B cell (primary cell): Measurements from ENCODE around the gene GLB1L2.

Experiments used
- EZH2 ChIP-seq: IDR thresholded peaks from 2 replicates; pipeline ENCODE4 v1.6.1; 2012; ENCODE audit warnings: borderline replicate concordance, low read depth, mild to moderate bottlenecking, moderate library complexity, low read length; ENCODE audit not compliant: insufficient read depth, poor library complexity, severe bottlenecking
- TF ChIP-seq, protein P1 (sequence below): fragments of 200-600 bp; IDR thresholded peaks from one replicate; pipeline ENCODE4 v1.8.0; 2022; ENCODE audit warnings: antibody characterized with exemption, mild to moderate bottlenecking

DNA sequence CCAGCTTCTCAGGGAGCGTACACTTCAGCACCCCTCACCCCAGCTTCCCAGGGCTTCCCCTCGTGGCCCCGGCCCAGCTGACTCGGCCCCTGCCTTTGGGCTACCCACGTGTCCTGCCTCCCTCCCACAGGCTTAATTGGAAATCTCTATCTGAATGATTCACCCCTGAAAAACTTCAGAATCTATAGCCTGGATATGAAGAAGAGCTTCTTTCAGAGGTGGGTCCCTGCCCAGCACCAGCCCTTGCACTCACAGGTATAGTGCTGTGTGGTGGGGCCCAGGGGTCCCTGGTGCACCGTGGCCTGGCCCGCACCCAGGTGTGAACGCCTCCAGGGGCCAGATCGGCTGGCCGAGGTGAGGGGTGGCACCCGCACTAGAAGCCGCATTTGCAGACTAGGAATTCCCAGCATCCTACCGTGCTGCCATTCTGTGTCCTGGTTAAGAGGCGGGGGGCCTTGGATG, 41.8 kb downstream of the GLB1L2 start:
- TF ChIP-seq, protein P1, sequence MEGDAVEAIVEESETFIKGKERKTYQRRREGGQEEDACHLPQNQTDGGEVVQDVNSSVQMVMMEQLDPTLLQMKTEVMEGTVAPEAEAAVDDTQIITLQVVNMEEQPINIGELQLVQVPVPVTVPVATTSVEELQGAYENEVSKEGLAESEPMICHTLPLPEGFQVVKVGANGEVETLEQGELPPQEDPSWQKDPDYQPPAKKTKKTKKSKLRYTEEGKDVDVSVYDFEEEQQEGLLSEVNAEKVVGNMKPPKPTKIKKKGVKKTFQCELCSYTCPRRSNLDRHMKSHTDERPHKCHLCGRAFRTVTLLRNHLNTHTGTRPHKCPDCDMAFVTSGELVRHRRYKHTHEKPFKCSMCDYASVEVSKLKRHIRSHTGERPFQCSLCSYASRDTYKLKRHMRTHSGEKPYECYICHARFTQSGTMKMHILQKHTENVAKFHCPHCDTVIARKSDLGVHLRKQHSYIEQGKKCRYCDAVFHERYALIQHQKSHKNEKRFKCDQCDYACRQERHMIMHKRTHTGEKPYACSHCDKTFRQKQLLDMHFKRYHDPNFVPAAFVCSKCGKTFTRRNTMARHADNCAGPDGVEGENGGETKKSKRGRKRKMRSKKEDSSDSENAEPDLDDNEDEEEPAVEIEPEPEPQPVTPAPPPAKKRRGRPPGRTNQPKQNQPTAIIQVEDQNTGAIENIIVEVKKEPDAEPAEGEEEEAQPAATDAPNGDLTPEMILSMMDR = no peak
- TF ChIP-seq EZH2 = no peak
